ENCODE measurements around the gene PPY. TPM values are rescaled to one million over a fixed set of nuclear protein-coding genes. Genes with fewer than 3 reads are reported as not detected.
A peak's percentile ranks its signal among the peaks of the same experiment; 100 is the strongest.

Gene PPY
- total RNA-seq, 1 experiment from 2014 or later: not detected

GRCh38 chr17:43938838-43939182 is 3.5 kb downstream of the PPY start:
- Mint-ChIP-seq H3K4me3 (ENCODE audit: unreplicated experiment) (peak overlapping the region; percentile 11), H3K9me3 (ENCODE audit: unreplicated experiment) (no peaks in the 10 kb centered on the region), H3K36me3 (ENCODE audit: insufficient read depth, unreplicated experiment) (peaks cover 12% of the 10 kb centered on the region), H3K4me1 (ENCODE audit: low read depth, unreplicated experiment) (peaks cover 7% of the 10 kb centered on the region), H3K27ac (ENCODE audit: unreplicated experiment) (no peak overlapping the region), H3K27me3 (ENCODE audit: insufficient read depth, unreplicated experiment) (peaks cover 6% of the 10 kb centered on the region)
- no peaks in the 10 kb centered on the region for H3K36me3 ChIP-seq (ENCODE audit: control insufficient read depth, insufficient read depth, low read length)
- ChIA-PET CTCF (interaction anchor here (0.6 to 2.6 kb wide), 10 partner anchors 23 to 425 kb away, joined by 3 to 11 read pairs (median 6); partner anchors contain the start of genes FAM171A2 and HDAC5), POLR2A (no interaction called here)
- DNase-seq: no peak
- 0 out of 2 replicates have a peak, but pooled peaks cover 3% of the 10 kb centered on the region for H3K4me1 ChIP-seq
- TF ChIP-seq, protein P1, sequence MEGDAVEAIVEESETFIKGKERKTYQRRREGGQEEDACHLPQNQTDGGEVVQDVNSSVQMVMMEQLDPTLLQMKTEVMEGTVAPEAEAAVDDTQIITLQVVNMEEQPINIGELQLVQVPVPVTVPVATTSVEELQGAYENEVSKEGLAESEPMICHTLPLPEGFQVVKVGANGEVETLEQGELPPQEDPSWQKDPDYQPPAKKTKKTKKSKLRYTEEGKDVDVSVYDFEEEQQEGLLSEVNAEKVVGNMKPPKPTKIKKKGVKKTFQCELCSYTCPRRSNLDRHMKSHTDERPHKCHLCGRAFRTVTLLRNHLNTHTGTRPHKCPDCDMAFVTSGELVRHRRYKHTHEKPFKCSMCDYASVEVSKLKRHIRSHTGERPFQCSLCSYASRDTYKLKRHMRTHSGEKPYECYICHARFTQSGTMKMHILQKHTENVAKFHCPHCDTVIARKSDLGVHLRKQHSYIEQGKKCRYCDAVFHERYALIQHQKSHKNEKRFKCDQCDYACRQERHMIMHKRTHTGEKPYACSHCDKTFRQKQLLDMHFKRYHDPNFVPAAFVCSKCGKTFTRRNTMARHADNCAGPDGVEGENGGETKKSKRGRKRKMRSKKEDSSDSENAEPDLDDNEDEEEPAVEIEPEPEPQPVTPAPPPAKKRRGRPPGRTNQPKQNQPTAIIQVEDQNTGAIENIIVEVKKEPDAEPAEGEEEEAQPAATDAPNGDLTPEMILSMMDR (IDR thresholded peaks at IDR 0.05; ENCODE audit: insufficient read depth in 1 of 2, low read depth in 1 of 2, low read length in 1 of 2, severe bottlenecking in 1 of 2, unreplicated experiment in 1 of 2): no peak
- no peaks in the 10 kb centered on the region for H3K9me3 ChIP-seq
- intact Hi-C loops (cut with micrococcal nuclease; ENCODE audit: unreplicated experiment): loop anchor here (1.0 kb wide), 1 partner anchor 29 kb away; no protein-coding TSS in a partner anchor
- no peak overlapping the region for H3K4me3 ChIP-seq (ENCODE audit: low read depth, low read length)
- BruUV-seq (replicated peaks): no TSS peak
- H3K27me3 ChIP-seq (replicated peaks; ENCODE audit: control insufficient read depth, insufficient read depth, low read length): no peaks in the 10 kb centered on the region

DNA sequence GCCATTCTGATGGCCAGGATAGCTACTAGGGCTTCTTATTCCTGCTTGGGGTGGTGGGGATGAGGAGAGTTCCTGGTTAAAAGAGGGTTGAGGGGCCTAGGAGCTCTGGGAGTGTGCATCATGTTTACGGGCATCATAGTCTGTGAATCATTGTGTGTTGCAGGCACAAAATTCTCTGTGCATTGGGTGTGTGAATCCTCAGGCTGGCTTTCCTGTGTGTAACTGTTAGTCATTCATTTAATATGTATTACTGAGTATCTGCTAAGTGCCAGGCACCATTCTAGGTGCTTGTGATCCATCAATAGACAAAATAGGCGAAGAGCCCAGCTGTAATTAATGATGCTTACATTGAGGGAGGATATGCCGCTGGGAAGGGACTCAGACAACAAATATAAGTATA is 5.8 kb downstream of the PPY start:
- POLR2A ChIA-PET: interaction anchor here (0.5 kb wide), 1 partner anchor 427 kb away, joined by 6 read pairs; the partner anchor contains the start of gene FAM171A2
- 0 out of 2 replicates have a peak, but pooled peaks cover 3% of the 10 kb centered on the region for H3K4me1 ChIP-seq
- CTCF ChIA-PET: no interaction called here
- no peak overlapping the region for H3K27ac Mint-ChIP-seq (ENCODE audit: unreplicated experiment)
- peaks cover 6% of the 10 kb centered on the region for H3K27me3 Mint-ChIP-seq (ENCODE audit: insufficient read depth, unreplicated experiment)
- no peaks in the 10 kb centered on the region for H3K27me3 ChIP-seq (replicated peaks; ENCODE audit: control insufficient read depth, insufficient read depth, low read length)
- intact Hi-C loops (cut with micrococcal nuclease; ENCODE audit: unreplicated experiment): no loop called here
- peaks cover 12% of the 10 kb centered on the region for H3K36me3 Mint-ChIP-seq (ENCODE audit: insufficient read depth, unreplicated experiment)
- TF ChIP-seq, protein P1 (IDR thresholded peaks at IDR 0.05; ENCODE audit: insufficient read depth in 1 of 2, low read depth in 1 of 2, low read length in 1 of 2, severe bottlenecking in 1 of 2, unreplicated experiment in 1 of 2): no peak
- no peak overlapping the region for H3K4me3 ChIP-seq (ENCODE audit: low read depth, low read length)
- no peak for DNase-seq
- peak overlapping the region; percentile 80 for H3K4me3 Mint-ChIP-seq (ENCODE audit: unreplicated experiment)
- H3K36me3 ChIP-seq (ENCODE audit: control insufficient read depth, insufficient read depth, low read length): no peaks in the 10 kb centered on the region
- no peaks in the 10 kb centered on the region for H3K9me3 Mint-ChIP-seq (ENCODE audit: unreplicated experiment)
- no peaks in the 10 kb centered on the region for H3K9me3 ChIP-seq
- H3K4me1 Mint-ChIP-seq (ENCODE audit: low read depth, unreplicated experiment): peaks cover 7% of the 10 kb centered on the region
- BruUV-seq (replicated peaks): no TSS peak

- H3K36me3 ChIP-seq (ENCODE audit: control insufficient read depth, insufficient read depth, low read length): no peaks in the 10 kb centered on the region
- TF ChIP-seq, protein P1 (IDR thresholded peaks at IDR 0.05; ENCODE audit: insufficient read depth in 1 of 2, low read depth in 1 of 2, low read length in 1 of 2, severe bottlenecking in 1 of 2, unreplicated experiment in 1 of 2): no peak
- no peak overlapping the region for H3K4me3 Mint-ChIP-seq (ENCODE audit: unreplicated experiment)
- H3K36me3 Mint-ChIP-seq (ENCODE audit: insufficient read depth, unreplicated experiment): peaks cover 12% of the 10 kb centered on the region
- no peak overlapping the region for H3K27ac Mint-ChIP-seq (ENCODE audit: unreplicated experiment)
- H3K9me3 ChIP-seq: no peaks in the 10 kb centered on the region
- no peak for DNase-seq
- H3K4me1 ChIP-seq: 0 out of 2 replicates have a peak, but pooled peaks cover 5% of the 10 kb centered on the region
- H3K4me3 ChIP-seq (ENCODE audit: low read depth, low read length): no peak overlapping the region
- H3K4me1 Mint-ChIP-seq (ENCODE audit: low read depth, unreplicated experiment): peaks cover 9% of the 10 kb centered on the region
- CTCF ChIA-PET: no interaction called here
- H3K27me3 Mint-ChIP-seq (ENCODE audit: insufficient read depth, unreplicated experiment): peaks cover 6% of the 10 kb centered on the region
- H3K27me3 ChIP-seq (replicated peaks; ENCODE audit: control insufficient read depth, insufficient read depth, low read length): no peaks in the 10 kb centered on the region
- POLR2A ChIA-PET: interaction anchor here (0.5 kb wide), 1 partner anchor 428 kb away, joined by 6 read pairs; the partner anchor contains the start of gene FAM171A2
- H3K9me3 Mint-ChIP-seq (ENCODE audit: unreplicated experiment): no peaks in the 10 kb centered on the region
- intact Hi-C loops (cut with micrococcal nuclease; ENCODE audit: unreplicated experiment): no loop called here
- BruUV-seq (replicated peaks): no TSS peak
Measured at GRCh38 chr17:43935926-43936261, 6.4 kb downstream of the PPY start.

Measured in Caco-2 (cell line).